Neural progenitor cell (in vitro differentiated cells): ENCODE data around the gene SEMA5B. TPM values are rescaled to one million over a fixed set of nuclear protein-coding genes. Genes with fewer than 3 reads are reported as not detected.

Experiments used
- DNase-seq: peaks from one replicate; pipeline ENCODE4 v3.0.0-alpha.2; 2016; ENCODE audit warnings: low spot score
- H2AFZ ChIP-seq: fragments of 200-600 bp; sonication (generic); replicated peaks from 2 replicates; pipeline ENCODE4 v1.6.1; 2016; ENCODE audit warnings: antibody characterized with exemption
- H3F3A ChIP-seq: fragments of 200-600 bp; sonication (generic); 2 replicates; pipeline ENCODE4 v1.6.1; 2016; ENCODE audit warnings: antibody characterized with exemption, low read depth
- H3K27ac ChIP-seq: fragments of 200-600 bp; sonication (generic); 2 replicates; pipeline ENCODE4 v1.5.1; 2016; ENCODE audit warnings: mild to moderate bottlenecking
- H3K27me3 ChIP-seq: fragments of 200-600 bp; sonication (generic); 2 replicates; pipeline ENCODE4 v1.6.1; 2016; ENCODE audit warnings: mild to moderate bottlenecking, moderate library complexity
- H3K36me3 ChIP-seq: fragments of 200-600 bp; sonication (generic); 2 replicates; pipeline ENCODE4 v1.5.1; 2016
- H3K4me1 ChIP-seq: fragments of 200-600 bp; sonication (generic); 2 replicates; pipeline ENCODE4 v1.6.1; 2016; ENCODE audit warnings: mixed run types
- H3K4me2 ChIP-seq: fragments of 200-600 bp; sonication (generic); 2 replicates; pipeline ENCODE4 v1.6.1; 2016
- H3K4me3 ChIP-seq: fragments of 200-600 bp; sonication (generic); 2 replicates; pipeline ENCODE4 v1.5.1; 2016
- H3K79me2 ChIP-seq: fragments of 200-600 bp; sonication (generic); 2 replicates; pipeline ENCODE4 v1.6.1; 2016; ENCODE audit warnings: low read depth
- H3K9ac ChIP-seq: fragments of 200-600 bp; sonication (generic); 2 replicates; pipeline ENCODE4 v1.6.1; 2016
- H3K9me3 ChIP-seq: fragments of 200-600 bp; sonication (generic); 2 replicates; pipeline ENCODE4 v1.5.1; 2016; ENCODE audit warnings: low read depth
- H4K20me1 ChIP-seq: fragments of 200-600 bp; sonication (generic); 2 replicates; pipeline ENCODE4 v1.6.1; 2016; ENCODE audit warnings: low read depth
- H3K27ac Mint-ChIP-seq: 3 replicates; pipeline ENCODE4 v1.8.0; 2021; ENCODE audit warnings: mixed read lengths
- H3K27me3 Mint-ChIP-seq: 2 replicates; pipeline ENCODE4 v1.8.0; 2022; ENCODE audit warnings: low read depth, mild to moderate bottlenecking, inconsistent platforms, moderate library complexity, mixed read lengths; ENCODE audit not compliant: insufficient read depth
- H3K36me3 Mint-ChIP-seq: 3 replicates; pipeline ENCODE4 v1.8.0; 2021; ENCODE audit warnings: mixed read lengths
- H3K4me1 Mint-ChIP-seq: 3 replicates; pipeline ENCODE4 v1.8.0; 2021; ENCODE audit warnings: mixed read lengths
- H3K4me3 Mint-ChIP-seq: 3 replicates; pipeline ENCODE4 v1.8.0; 2021; ENCODE audit warnings: mild to moderate bottlenecking, moderate library complexity, mixed read lengths
- H3K9me3 Mint-ChIP-seq: 3 replicates; pipeline ENCODE4 v1.8.0; 2020; ENCODE audit warnings: mixed read lengths
- EZH2 ChIP-seq: fragments of 200-600 bp; sonication (generic); IDR thresholded peaks from 2 replicates; pipeline ENCODE4 v1.6.1; 2017; ENCODE audit warnings: antibody characterized with exemption, mild to moderate bottlenecking, moderate library complexity
- EZH2phosphoT487 ChIP-seq: fragments of 200-600 bp; sonication (generic); IDR thresholded peaks from 2 replicates; pipeline ENCODE4 v1.6.1; 2017; ENCODE audit warnings: antibody characterized with exemption
- total RNA-seq: library from RNA; depleted of rRNA; stranded (reverse); fragments of >200 nt; gene quantifications from 2 replicates; pipeline ENCODE4 v1.2.3, GENCODE V29; 2015; ENCODE audit warnings: low replicate concordance
- TF ChIP-seq, protein P1 (sequence below): fragments of 200-600 bp; sonication (generic); IDR thresholded peaks from 2 replicates; pipeline ENCODE4 v1.5.1; 2017; ENCODE audit warnings: antibody characterized with exemption, mild to moderate bottlenecking

SEMA5B gene
- total RNA-seq, 1 donor from 2014 or later, result 10.1 TPM

DNA sequence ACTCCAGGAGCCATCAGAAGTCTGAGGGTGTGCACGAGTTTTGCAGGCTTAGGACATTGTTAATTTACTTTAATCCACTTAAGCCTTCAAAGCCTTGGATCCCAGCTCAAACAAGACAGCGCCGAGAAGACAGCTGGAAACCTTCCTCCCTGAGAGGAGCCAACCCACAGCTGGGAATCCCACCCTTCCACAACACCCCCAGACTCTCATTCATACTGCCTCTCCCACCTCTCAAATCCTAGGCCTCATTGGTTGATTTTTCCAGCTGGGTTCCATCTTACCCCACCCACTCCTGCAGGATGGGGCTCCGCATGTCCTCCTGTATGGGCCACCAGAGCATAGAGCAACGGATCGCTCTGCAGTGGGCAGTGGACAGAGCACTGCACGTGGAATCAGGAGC, 80.4 kb downstream of the SEMA5B start:
- H3F3A ChIP-seq, result peaks cover 18% of the 10 kb centered on the region
- no peak overlapping the region for H2AFZ ChIP-seq
- no peaks in the 10 kb centered on the region for H3K9me3 ChIP-seq
- H3K36me3 Mint-ChIP-seq, result peaks cover 10% of the 10 kb centered on the region
- peak overlapping the region; percentile 21 for H3K4me2 ChIP-seq
- H3K27ac Mint-ChIP-seq, result no peak overlapping the region
- TF ChIP-seq EZH2phosphoT487, result peak; percentile 36
- TF ChIP-seq EZH2, result no peak
- no peaks in the 10 kb centered on the region for H3K79me2 ChIP-seq
- DNase-seq, result peak; percentile 71
- H3K4me1 Mint-ChIP-seq, result peaks cover 24% of the 10 kb centered on the region
- H3K27me3 ChIP-seq, result peaks cover 39% of the 10 kb centered on the region
- no peak overlapping the region for H3K4me3 Mint-ChIP-seq
- H3K4me3 ChIP-seq, result no peak overlapping the region
- H4K20me1 ChIP-seq, result peaks cover 38% of the 10 kb centered on the region
- no peak overlapping the region for H3K27ac ChIP-seq
- peaks cover 24% of the 10 kb centered on the region for H3K27me3 Mint-ChIP-seq
- H3K4me1 ChIP-seq, result peaks cover 19% of the 10 kb centered on the region
- H3K36me3 ChIP-seq, result peaks cover 4% of the 10 kb centered on the region
- no peak overlapping the region for H3K9ac ChIP-seq
- H3K9me3 Mint-ChIP-seq, result peaks cover 2% of the 10 kb centered on the region

DNA sequence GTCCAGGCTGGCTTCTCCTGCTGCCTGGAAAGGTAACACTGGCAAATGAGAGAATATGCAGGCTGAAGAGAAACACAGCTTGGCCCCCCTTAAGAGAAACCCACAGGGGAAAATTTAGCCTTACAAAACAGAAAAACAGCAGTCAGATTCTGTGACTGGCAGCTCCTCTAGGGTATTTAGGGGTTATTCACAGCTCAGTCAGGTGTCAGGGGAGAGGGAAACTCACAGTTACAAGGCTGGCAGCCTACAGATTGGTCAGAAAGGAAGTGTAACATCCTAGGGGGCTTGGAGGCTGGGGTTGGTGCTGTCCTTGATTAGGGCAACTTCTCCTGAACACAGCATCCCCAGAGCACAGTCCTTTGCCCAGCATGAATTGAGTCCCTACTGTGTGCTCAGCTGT, 81.4 kb downstream of the SEMA5B start:
- Histone ChIP-seq H3K27ac (no peak overlapping the region), H3K9ac (no peak overlapping the region), H3F3A (peaks cover 18% of the 10 kb centered on the region), H2AFZ (no peak overlapping the region), H3K4me3 (no peak overlapping the region), H3K36me3 (peaks cover 4% of the 10 kb centered on the region), H3K9me3 (no peaks in the 10 kb centered on the region), H3K4me2 (no peak overlapping the region), H4K20me1 (peaks cover 38% of the 10 kb centered on the region), H3K4me1 (peaks cover 19% of the 10 kb centered on the region), H3K79me2 (no peaks in the 10 kb centered on the region), H3K27me3 (peaks cover 39% of the 10 kb centered on the region)
- Mint-ChIP-seq H3K4me1 (peaks cover 24% of the 10 kb centered on the region), H3K4me3 (no peak overlapping the region), H3K36me3 (peaks cover 10% of the 10 kb centered on the region), H3K27me3 (peaks cover 24% of the 10 kb centered on the region), H3K27ac (peak overlapping the region; percentile 74), H3K9me3 (peaks cover 2% of the 10 kb centered on the region)
- TF ChIP-seq EZH2phosphoT487, result no peak
- TF ChIP-seq, protein P1, sequence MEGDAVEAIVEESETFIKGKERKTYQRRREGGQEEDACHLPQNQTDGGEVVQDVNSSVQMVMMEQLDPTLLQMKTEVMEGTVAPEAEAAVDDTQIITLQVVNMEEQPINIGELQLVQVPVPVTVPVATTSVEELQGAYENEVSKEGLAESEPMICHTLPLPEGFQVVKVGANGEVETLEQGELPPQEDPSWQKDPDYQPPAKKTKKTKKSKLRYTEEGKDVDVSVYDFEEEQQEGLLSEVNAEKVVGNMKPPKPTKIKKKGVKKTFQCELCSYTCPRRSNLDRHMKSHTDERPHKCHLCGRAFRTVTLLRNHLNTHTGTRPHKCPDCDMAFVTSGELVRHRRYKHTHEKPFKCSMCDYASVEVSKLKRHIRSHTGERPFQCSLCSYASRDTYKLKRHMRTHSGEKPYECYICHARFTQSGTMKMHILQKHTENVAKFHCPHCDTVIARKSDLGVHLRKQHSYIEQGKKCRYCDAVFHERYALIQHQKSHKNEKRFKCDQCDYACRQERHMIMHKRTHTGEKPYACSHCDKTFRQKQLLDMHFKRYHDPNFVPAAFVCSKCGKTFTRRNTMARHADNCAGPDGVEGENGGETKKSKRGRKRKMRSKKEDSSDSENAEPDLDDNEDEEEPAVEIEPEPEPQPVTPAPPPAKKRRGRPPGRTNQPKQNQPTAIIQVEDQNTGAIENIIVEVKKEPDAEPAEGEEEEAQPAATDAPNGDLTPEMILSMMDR, result no peak
- no peak for DNase-seq

DNA sequence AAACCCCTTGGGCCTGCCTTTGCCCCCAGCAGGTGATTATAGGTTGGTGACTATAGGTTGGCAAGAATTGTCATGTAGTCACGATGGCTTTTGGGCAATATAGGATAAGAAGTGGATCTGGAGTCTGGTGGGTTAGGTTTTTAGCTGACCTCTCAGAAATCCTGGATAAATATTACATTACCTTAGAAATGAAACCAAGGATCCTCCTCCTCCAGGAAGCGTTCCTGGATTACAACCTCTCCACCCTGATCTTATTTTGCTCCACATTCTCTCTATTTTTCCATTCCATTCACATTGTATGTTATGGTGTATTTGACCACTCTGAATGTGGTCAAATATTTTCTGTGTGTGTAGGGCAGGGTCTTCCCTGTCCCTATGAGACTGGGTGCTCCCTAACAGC, 82.3 kb downstream of the SEMA5B start:
- Histone ChIP-seq H3K79me2 (no peaks in the 10 kb centered on the region), H4K20me1 (peaks cover 38% of the 10 kb centered on the region), H2AFZ (no peak overlapping the region), H3K36me3 (no peaks in the 10 kb centered on the region), H3K27me3 (peaks cover 39% of the 10 kb centered on the region), H3F3A (peaks cover 18% of the 10 kb centered on the region), H3K9ac (no peak overlapping the region), H3K4me3 (no peak overlapping the region), H3K4me2 (no peak overlapping the region), H3K4me1 (peaks cover 19% of the 10 kb centered on the region), H3K27ac (no peak overlapping the region), H3K9me3 (no peaks in the 10 kb centered on the region)
- TF ChIP-seq EZH2phosphoT487, result no peak
- no peak for TF ChIP-seq EZH2
- no peak overlapping the region for H3K4me3 Mint-ChIP-seq
- peaks cover 1% of the 10 kb centered on the region for H3K9me3 Mint-ChIP-seq
- H3K27ac Mint-ChIP-seq, result no peak overlapping the region
- H3K36me3 Mint-ChIP-seq, result peaks cover 6% of the 10 kb centered on the region
- H3K4me1 Mint-ChIP-seq, result peaks cover 24% of the 10 kb centered on the region
- H3K27me3 Mint-ChIP-seq, result peaks cover 23% of the 10 kb centered on the region
- DNase-seq, result no peak

DNA sequence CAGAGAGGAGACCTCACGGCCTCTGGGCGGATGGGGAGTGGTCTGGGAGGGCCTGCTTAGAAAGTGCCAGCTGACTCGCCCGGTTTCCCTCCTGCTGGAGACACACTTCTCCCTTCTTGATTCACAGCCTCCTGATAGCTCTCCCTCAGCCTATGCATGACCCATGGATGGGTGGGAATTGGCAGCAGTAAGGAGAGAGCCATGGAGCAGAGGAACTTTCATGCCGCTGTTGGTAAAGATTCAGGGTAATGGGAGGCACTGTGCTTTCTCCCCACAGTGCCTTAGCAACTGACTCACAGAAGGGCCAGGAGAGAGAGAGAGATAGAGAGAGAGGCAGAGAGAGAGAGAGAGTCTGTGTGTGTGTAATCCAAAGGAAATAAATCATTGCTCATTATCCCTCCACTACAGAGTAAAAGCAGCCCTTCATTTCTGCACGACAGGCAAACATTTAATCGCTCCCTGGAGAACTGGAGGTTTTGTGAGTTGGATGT, 82.8 kb downstream of the SEMA5B start:
- no peak overlapping the region for H3K4me3 Mint-ChIP-seq
- Histone ChIP-seq H3K4me2 (no peak overlapping the region), H3K9me3 (no peaks in the 10 kb centered on the region), H2AFZ (no peak overlapping the region), H3K4me1 (peaks cover 19% of the 10 kb centered on the region), H3K27me3 (peaks cover 39% of the 10 kb centered on the region), H3K9ac (no peak overlapping the region), H4K20me1 (peaks cover 38% of the 10 kb centered on the region), H3F3A (peaks cover 18% of the 10 kb centered on the region), H3K79me2 (no peaks in the 10 kb centered on the region), H3K27ac (no peak overlapping the region), H3K4me3 (no peak overlapping the region), H3K36me3 (no peaks in the 10 kb centered on the region)
- no peaks in the 10 kb centered on the region for H3K9me3 Mint-ChIP-seq
- H3K27me3 Mint-ChIP-seq, result peaks cover 22% of the 10 kb centered on the region
- no peak for TF ChIP-seq EZH2phosphoT487
- TF ChIP-seq, protein P1, result no peak
- no peak for TF ChIP-seq EZH2
- no peak for DNase-seq
- H3K27ac Mint-ChIP-seq, result no peak overlapping the region
- H3K4me1 Mint-ChIP-seq, result peaks cover 24% of the 10 kb centered on the region
- H3K36me3 Mint-ChIP-seq, result peaks cover under 1% of the 10 kb centered on the region
